Measurements from ENCODE around the gene EXOC7.

- TF ChIP-seq, protein P1, sequence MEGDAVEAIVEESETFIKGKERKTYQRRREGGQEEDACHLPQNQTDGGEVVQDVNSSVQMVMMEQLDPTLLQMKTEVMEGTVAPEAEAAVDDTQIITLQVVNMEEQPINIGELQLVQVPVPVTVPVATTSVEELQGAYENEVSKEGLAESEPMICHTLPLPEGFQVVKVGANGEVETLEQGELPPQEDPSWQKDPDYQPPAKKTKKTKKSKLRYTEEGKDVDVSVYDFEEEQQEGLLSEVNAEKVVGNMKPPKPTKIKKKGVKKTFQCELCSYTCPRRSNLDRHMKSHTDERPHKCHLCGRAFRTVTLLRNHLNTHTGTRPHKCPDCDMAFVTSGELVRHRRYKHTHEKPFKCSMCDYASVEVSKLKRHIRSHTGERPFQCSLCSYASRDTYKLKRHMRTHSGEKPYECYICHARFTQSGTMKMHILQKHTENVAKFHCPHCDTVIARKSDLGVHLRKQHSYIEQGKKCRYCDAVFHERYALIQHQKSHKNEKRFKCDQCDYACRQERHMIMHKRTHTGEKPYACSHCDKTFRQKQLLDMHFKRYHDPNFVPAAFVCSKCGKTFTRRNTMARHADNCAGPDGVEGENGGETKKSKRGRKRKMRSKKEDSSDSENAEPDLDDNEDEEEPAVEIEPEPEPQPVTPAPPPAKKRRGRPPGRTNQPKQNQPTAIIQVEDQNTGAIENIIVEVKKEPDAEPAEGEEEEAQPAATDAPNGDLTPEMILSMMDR (IDR thresholded peaks at IDR 0.05): no peak
- no peak for TF ChIP-seq POLR2A (IDR thresholded peaks at IDR 0.05)
Measured at GRCh38 chr17:76138896-76139752, 35.5 kb upstream of the EXOC7 start.

All from vagina (tissue), 2 donors.